CD4-positive, alpha-beta T cell treated with Interleukin-4 for 4 hours (primary cell): ENCODE results near the gene DPY19L3.
"Not testable (repeated sequence)": the region's sequence is repeated elsewhere in the genome, so short reads cannot be mapped to it uniquely, and the experiment has no call there.

Experiments
- DNase-seq: peaks from one replicate; pipeline ENCODE4 v3.0.0-alpha.2; 2020

DPY19L3 gene

GRCh38 chr19:32405431-32406160, at the start of gene DPY19L3:
DPY19L3 (plus strand) TSS chr19:32405770; CDS start chr19:32408254, 2,484 bp downstream.
- DNase-seq = peak; percentile 85

GRCh38 chr19:32357720-32358119, 47.9 kb upstream of the DPY19L3 start:
- DNase-seq = no peak

GRCh38 chr19:32358321-32358720, 47.2 kb upstream of the DPY19L3 start:
- no peak for DNase-seq

GRCh38 chr19:32359581-32359980, 46.0 kb upstream of the DPY19L3 start:
- DNase-seq = no peak

GRCh38 chr19:32361574-32362317, 43.8 kb upstream of the DPY19L3 start:
- no peak for DNase-seq

- DNase-seq = no peak
These were observed 43.3 kb upstream of the DPY19L3 start for GRCh38 chr19:32362318-32362691.

- no peak for DNase-seq
These were observed 42.4 kb upstream of the DPY19L3 start for GRCh38 chr19:32363175-32363574.

GRCh38 chr19:32363632-32364031, 41.9 kb upstream of the DPY19L3 start:
- DNase-seq = no peak

- no peak for DNase-seq
These were observed 41.5 kb upstream of the DPY19L3 start for GRCh38 chr19:32364040-32364439.

GRCh38 chr19:32367063-32367462, 38.5 kb upstream of the DPY19L3 start:
- no peak for DNase-seq

GRCh38 chr19:32367948-32368536, 37.5 kb upstream of the DPY19L3 start:
- DNase-seq = no peak

- no peak for DNase-seq
These were observed 36.8 kb upstream of the DPY19L3 start for GRCh38 chr19:32368787-32369186.

GRCh38 chr19:32372726-32373517, 32.6 kb upstream of the DPY19L3 start:
- no peak for DNase-seq

GRCh38 chr19:32373585-32374295, 31.8 kb upstream of the DPY19L3 start:
- no peak for DNase-seq

GRCh38 chr19:32374362-32374761, 31.2 kb upstream of the DPY19L3 start:
- not testable (repeated sequence) for DNase-seq

GRCh38 chr19:32377088-32377487, 28.5 kb upstream of the DPY19L3 start:
- not testable (repeated sequence) for DNase-seq

GRCh38 chr19:32380269-32380668, 25.3 kb upstream of the DPY19L3 start:
- no peak for DNase-seq

GRCh38 chr19:32387701-32388392, 17.7 kb upstream of the DPY19L3 start:
- DNase-seq = no peak

GRCh38 chr19:32388393-32388855, 17.1 kb upstream of the DPY19L3 start:
- DNase-seq = no peak

- DNase-seq = no peak
These were observed 12.7 kb upstream of the DPY19L3 start for GRCh38 chr19:32392901-32393300.

- DNase-seq = no peak
These were observed 9.4 kb upstream of the DPY19L3 start for GRCh38 chr19:32396046-32396652.
